HepG2 (cell line): ENCODE data around the gene SMAD3.

Source experiments
- CEBPZ ChIP-seq: IDR thresholded peaks from 2 replicates; pipeline ENCODE4 v1.6.1; 2012; ENCODE audit warnings: low read length, improper control_type of control experiment
- EP300 ChIP-seq, 3 experiments: sonication (generic) in 1 of 3; formaldehyde crosslinking in 1 of 3; IDR thresholded peaks; 2 replicates each; pipeline versions ENCODE4 v1.5.1 to v1.6.1; 2011 to 2020; ENCODE audit warnings: low read depth in 2 of 3, low read length in 2 of 3, borderline replicate concordance in 1 of 3, improper control_type of control experiment in 1 of 3, mild to moderate bottlenecking in 1 of 3, missing genetic modification reagents in 1 of 3, moderate library complexity in 1 of 3
- ETV6 ChIP-seq: sonication (generic); formaldehyde crosslinking; conservative IDR thresholded peaks from 2 replicates; pipeline ENCODE4 v1.4.0; 2020; ENCODE audit warnings: missing genetic modification reagents
- FOXK2 ChIP-seq: fragments of 450-650 bp; IDR thresholded peaks from 2 replicates; pipeline ENCODE4 v1.6.1; 2016
- HBP1 ChIP-seq: IDR thresholded peaks from 2 replicates; pipeline ENCODE4 v1.6.1; 2016; ENCODE audit warnings: low read depth, control low read depth
- NR2C2 ChIP-seq: sonication (generic); formaldehyde crosslinking; IDR thresholded peaks from 2 replicates; pipeline ENCODE4 v1.4.0; 2020; ENCODE audit warnings: missing genetic modification reagents, mild to moderate bottlenecking, moderate library complexity, borderline replicate concordance
- ZNF567 ChIP-seq: sonication (generic); formaldehyde crosslinking; IDR thresholded peaks from 2 replicates; pipeline ENCODE4 v1.8.1; 2023; ENCODE audit warnings: mild to moderate bottlenecking, missing genetic modification reagents, borderline replicate concordance
- ZNF580 ChIP-seq: IDR thresholded peaks from 2 replicates; pipeline ENCODE4 v1.6.1; 2016; ENCODE audit warnings: low read depth, borderline replicate concordance
- TF ChIP-seq, protein P1 (sequence below): sonication (generic); formaldehyde crosslinking; IDR thresholded peaks from 2 replicates; pipeline ENCODE4 v1.4.0; 2020; ENCODE audit warnings: missing genetic modification reagents

GRCh38 chr15:67103869-67104268 lies 38.5 kb downstream of the SMAD3 start:
- TF ChIP-seq NR2C2 (CRISPR knock-in tag) (no peak), ETV6 (CRISPR knock-in tag) (no peak), EP300 (IDR thresholded peaks at IDR 0.05; ENCODE audit: low read depth in 2 of 2, low read length in 2 of 2) (no peak), EP300 (CRISPR knock-in tag; IDR thresholded peaks at IDR 0.05; ENCODE audit: borderline replicate concordance) (no peak), FOXK2 (no peak), CEBPZ (no peak), HBP1 (CRISPR knock-in tag) (no peak), ZNF580 (CRISPR knock-in tag) (no peak), ZNF567 (CRISPR knock-in tag) (no peak)
- TF ChIP-seq, protein P1, sequence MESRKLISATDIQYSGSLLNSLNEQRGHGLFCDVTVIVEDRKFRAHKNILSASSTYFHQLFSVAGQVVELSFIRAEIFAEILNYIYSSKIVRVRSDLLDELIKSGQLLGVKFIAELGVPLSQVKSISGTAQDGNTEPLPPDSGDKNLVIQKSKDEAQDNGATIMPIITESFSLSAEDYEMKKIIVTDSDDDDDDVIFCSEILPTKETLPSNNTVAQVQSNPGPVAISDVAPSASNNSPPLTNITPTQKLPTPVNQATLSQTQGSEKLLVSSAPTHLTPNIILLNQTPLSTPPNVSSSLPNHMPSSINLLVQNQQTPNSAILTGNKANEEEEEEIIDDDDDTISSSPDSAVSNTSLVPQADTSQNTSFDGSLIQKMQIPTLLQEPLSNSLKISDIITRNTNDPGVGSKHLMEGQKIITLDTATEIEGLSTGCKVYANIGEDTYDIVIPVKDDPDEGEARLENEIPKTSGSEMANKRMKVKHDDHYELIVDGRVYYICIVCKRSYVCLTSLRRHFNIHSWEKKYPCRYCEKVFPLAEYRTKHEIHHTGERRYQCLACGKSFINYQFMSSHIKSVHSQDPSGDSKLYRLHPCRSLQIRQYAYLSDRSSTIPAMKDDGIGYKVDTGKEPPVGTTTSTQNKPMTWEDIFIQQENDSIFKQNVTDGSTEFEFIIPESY: no peak
